Measurements from ENCODE around the gene RIBC1. TPM values are rescaled to one million over a fixed set of nuclear protein-coding genes. Genes with fewer than 3 reads are reported as not detected.

RIBC1 gene
- total RNA-seq, 2 donors from 2014 or later, result 0.66 to 0.72 TPM

DNA sequence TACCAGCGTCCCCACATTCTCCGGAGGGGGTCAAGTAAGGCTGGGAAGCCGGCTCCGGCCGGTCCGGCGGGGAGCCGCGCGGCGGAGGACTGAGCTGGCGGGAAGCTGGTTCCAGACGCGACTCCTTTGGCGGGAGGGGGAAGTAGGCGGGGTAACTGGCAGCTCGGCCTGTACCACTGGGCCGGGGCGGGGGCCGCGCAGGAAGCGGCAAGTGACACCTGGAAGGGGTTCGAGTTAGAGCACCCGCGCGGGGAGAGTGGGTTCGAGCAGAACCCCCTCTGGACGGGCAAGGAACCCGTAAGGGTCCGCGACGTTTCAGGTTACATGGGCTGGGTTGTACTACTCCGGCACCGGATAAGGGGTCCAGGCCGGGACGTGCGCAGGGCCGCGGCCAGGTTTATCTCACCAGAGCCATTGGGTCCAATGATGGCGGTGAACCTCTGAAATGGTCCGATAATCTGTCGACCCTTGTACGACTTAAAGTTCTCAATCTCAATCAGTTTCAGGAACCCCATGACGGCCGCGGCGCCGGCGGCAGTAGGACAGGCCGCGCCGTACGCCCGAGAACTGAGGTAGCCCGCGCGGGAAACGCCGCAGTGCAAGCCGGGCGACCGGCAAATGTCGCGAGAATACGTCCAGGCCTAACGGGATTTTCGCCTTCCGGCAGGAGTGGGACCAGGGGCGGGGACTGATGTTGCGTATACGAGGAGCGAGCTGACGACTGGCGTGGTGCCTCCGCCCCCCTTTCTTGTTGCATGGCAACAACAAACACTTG, 400 bp upstream of the RIBC1 start, which contains the start of gene SMC1A:
Gene SMC1A, minus strand, starts transcription at position 569 of the 775 bp plus-strand sequence. Its CDS starts 54 bp downstream, at position 515.
- Histone ChIP-seq H3K36me3 (no peaks in the 10 kb centered on the region), H3K4me3 (peak within 1 kb of the TSS; percentile 89), H3K27me3 (no peaks in the 10 kb centered on the region), H3K9me3 (no peaks in the 10 kb centered on the region), H3K9ac (ENCODE audit: low read depth in 2 of 2, low read length in 2 of 2) (peak within 1 kb of the TSS; percentile 75 to 84), H3K4me1 (peaks cover 11% of the 10 kb centered on the region), H3K27ac (peak within 1 kb of the TSS; percentile 92)
- TF ChIP-seq, protein P1, sequence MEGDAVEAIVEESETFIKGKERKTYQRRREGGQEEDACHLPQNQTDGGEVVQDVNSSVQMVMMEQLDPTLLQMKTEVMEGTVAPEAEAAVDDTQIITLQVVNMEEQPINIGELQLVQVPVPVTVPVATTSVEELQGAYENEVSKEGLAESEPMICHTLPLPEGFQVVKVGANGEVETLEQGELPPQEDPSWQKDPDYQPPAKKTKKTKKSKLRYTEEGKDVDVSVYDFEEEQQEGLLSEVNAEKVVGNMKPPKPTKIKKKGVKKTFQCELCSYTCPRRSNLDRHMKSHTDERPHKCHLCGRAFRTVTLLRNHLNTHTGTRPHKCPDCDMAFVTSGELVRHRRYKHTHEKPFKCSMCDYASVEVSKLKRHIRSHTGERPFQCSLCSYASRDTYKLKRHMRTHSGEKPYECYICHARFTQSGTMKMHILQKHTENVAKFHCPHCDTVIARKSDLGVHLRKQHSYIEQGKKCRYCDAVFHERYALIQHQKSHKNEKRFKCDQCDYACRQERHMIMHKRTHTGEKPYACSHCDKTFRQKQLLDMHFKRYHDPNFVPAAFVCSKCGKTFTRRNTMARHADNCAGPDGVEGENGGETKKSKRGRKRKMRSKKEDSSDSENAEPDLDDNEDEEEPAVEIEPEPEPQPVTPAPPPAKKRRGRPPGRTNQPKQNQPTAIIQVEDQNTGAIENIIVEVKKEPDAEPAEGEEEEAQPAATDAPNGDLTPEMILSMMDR (IDR thresholded peaks at IDR 0.05), result no peak
- peak; percentile 100 for DNase-seq
- intact Hi-C loops (cut with DNase I), result no loop called here

DNA sequence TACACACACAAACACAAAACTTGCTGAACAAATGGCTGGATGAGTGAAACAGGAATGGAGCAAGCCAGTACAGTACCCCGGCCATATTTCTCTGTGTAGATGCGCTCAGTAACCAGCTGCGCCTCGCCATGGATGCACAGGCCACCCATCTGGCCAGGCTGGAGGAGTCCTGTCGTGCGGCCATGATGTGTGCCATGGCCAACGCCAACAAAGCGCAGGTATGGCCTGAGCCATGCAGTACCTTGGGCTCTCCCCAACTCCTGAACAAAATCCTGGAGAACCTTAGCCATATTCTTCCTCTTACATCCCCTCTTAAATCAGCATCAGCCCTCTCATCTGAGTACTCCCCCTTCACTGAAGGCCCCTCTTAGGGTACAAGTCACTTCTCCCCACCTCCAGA, 7.1 kb downstream of the RIBC1 start:
- H3K4me1 ChIP-seq, result no peaks in the 10 kb centered on the region
- no peaks in the 10 kb centered on the region for H3K36me3 ChIP-seq
- H3K9me3 ChIP-seq, result no peaks in the 10 kb centered on the region
- no peak for DNase-seq
- intact Hi-C loops (cut with DNase I), result no loop called here
- TF ChIP-seq, protein P1 (IDR thresholded peaks at IDR 0.05), result no peak
- H3K27me3 ChIP-seq, result no peaks in the 10 kb centered on the region
- H3K27ac ChIP-seq, result no peak overlapping the region
- H3K4me3 ChIP-seq, result no peak overlapping the region
- H3K9ac ChIP-seq (ENCODE audit: low read depth in 2 of 2, low read length in 2 of 2), result no peak overlapping the region

DNA sequence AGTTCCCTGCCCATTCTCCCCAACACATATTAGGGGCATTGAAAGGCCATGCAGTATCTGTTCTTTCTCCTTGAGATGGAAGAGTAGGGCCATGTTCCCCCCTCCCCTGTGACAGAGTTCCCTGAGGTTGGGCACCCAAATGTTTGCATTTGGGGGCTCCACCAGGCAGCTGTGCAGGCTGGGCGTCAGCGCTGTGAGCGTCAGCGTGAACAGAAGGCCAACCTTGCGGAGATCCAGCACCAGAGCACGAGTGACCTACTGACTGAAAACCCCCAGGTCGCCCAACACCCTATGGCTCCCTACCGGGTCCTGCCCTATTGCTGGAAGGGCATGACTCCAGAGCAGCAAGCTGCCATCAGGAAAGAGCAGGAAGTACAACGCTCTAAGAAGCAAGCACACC, 7.6 kb downstream of the RIBC1 start:
- intact Hi-C loops (cut with DNase I), result no loop called here
- Histone ChIP-seq H3K27ac (no peak overlapping the region), H3K9me3 (no peaks in the 10 kb centered on the region), H3K36me3 (no peaks in the 10 kb centered on the region), H3K4me1 (no peaks in the 10 kb centered on the region), H3K27me3 (no peaks in the 10 kb centered on the region), H3K9ac (ENCODE audit: low read depth in 2 of 2, low read length in 2 of 2) (no peak overlapping the region), H3K4me3 (no peak overlapping the region)
- DNase-seq, result no peak
- TF ChIP-seq, protein P1 (IDR thresholded peaks at IDR 0.05), result no peak

DNA sequence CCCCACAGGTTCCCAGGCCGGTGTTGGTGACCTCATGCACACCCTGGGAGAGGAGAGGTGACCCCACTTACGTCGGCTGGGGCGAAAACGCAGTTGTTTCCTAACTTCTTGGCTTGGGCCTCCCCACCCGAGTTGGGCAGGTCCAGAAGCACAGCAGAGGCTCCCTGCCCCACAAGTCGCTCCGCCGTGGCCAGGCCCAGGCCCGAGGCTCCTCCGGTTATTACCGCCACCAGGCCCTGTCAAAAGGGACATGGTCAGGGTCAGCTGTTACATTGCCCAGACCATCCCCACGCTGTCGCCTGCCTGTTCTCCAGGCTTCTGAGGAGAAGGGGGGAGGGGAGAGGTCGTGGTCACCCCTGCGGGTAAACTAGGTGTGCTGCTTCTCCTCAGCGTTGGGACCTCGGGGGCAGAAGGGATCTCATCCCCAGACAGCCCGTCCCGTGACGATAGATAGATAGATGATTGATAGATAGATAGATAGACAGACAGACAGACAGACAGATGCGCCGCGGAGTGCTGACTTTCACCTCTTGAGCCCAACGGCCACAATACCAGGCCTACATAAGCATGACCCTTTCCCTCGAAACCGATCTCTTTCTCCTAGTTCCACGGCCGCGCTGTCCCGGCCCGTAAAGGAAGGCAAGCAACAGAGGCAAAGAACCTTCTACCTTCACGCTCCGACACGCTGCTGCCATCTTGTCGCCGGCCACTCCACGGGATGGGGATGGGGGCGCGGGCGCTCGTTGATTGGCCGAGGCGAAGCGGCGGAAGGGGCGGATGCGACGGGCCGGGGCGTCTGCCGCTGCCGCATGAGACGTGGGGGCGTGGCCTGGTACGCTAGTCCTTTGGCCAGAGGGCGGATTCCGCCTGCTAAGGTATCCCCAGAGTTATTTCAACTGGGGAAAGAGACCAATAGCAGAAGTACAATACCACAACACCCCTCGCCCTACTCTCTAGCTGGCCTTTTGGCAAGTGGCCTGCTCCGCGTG, 11.3 kb downstream of the RIBC1 start, which contains the start of gene HSD17B10:
Gene HSD17B10, minus strand, starts transcription at position 720 of the 989 bp plus-strand sequence. Its CDS starts 25 bp downstream, at position 695.
- DNase-seq, result peak; percentile 92
- intact Hi-C loops (cut with DNase I), result no loop called here
- no peaks in the 10 kb centered on the region for H3K9me3 ChIP-seq
- TF ChIP-seq, protein P1 (IDR thresholded peaks at IDR 0.05), result no peak
- no peaks in the 10 kb centered on the region for H3K4me1 ChIP-seq
- no peak within 1 kb of the TSS for H3K27ac ChIP-seq
- peak within 1 kb of the TSS; percentile 66 to 70 for H3K9ac ChIP-seq (ENCODE audit: low read depth in 2 of 2, low read length in 2 of 2)
- no peaks in the 10 kb centered on the region for H3K36me3 ChIP-seq
- H3K4me3 ChIP-seq, result peak within 1 kb of the TSS; percentile 65
- no peaks in the 10 kb centered on the region for H3K27me3 ChIP-seq

DNA sequence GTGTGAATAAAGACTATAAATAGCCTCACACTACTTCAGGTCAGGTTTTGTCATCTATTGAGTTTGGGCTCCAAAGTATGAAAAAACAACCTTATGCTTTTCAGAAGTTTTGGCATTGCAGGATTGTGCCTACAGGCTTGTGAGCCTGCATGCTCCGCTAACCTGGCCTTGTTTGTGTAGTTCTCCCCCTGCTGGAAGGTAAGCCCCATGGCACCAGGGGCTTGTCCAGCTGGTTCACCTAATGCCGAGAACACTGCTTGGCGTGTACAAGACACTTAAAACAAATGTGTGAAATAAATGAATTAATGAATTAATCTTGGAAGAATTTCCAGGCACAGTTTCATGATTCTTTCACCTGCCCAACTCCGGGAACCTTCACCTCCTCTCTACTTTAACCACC, 13.3 kb downstream of the RIBC1 start:
- DNase-seq, result peak; percentile 72
- Histone ChIP-seq H3K36me3 (no peaks in the 10 kb centered on the region), H3K4me1 (no peaks in the 10 kb centered on the region), H3K9me3 (no peaks in the 10 kb centered on the region), H3K27ac (no peak overlapping the region), H3K4me3 (no peak overlapping the region), H3K27me3 (no peaks in the 10 kb centered on the region), H3K9ac (ENCODE audit: low read depth in 2 of 2, low read length in 2 of 2) (no peak overlapping the region)
- TF ChIP-seq, protein P1 (IDR thresholded peaks at IDR 0.05), result peak; percentile 93
- intact Hi-C loops (cut with DNase I), result loop anchor here (5.0 kb wide), 1 partner anchor 119 kb away; no protein-coding TSS in a partner anchor
